SKM-1 treated with dmso at 0.1 percent for 144 hours (cell line): Measurements from ENCODE around the gene PRKAB1.
"Not testable (repeated sequence)": the region's sequence is repeated elsewhere in the genome, so short reads cannot be mapped to it uniquely, and the experiment has no call there.

Source experiments
- DNase-seq: peaks from one replicate; lab custom pipeline; 2025; ENCODE audit not compliant: unreplicated experiment; lab: John Stamatoyannopoulos, UW

The PRKAB1 gene

GRCh38 chr12:119667577-119668323 is at the start of gene PRKAB1:
PRKAB1 (plus strand) TSS chr12:119668133; CDS start chr12:119668245, 112 bp downstream.
- DNase-seq = peak; percentile 85

- not testable (repeated sequence) for DNase-seq
These were observed 49.5 kb upstream of the PRKAB1 start for GRCh38 chr12:119618328-119618896.

GRCh38 chr12:119620490-119620889 is 47.4 kb upstream of the PRKAB1 start:
- no peak for DNase-seq

- no peak for DNase-seq
These were observed 46.1 kb upstream of the PRKAB1 start for GRCh38 chr12:119621878-119622277.

GRCh38 chr12:119624966-119625365 is 43.0 kb upstream of the PRKAB1 start:
- no peak for DNase-seq

GRCh38 chr12:119627019-119627643 is 40.8 kb upstream of the PRKAB1 start:
- DNase-seq = no peak

- no peak for DNase-seq
These were observed 40.2 kb upstream of the PRKAB1 start for GRCh38 chr12:119627686-119628085.

- DNase-seq = no peak
These were observed 37.6 kb upstream of the PRKAB1 start for GRCh38 chr12:119630223-119630780.

GRCh38 chr12:119630962-119631550 is 36.9 kb upstream of the PRKAB1 start:
- no peak for DNase-seq

GRCh38 chr12:119631930-119632678 is 35.8 kb upstream of the PRKAB1 start:
- DNase-seq = no peak

- DNase-seq = no peak
These were observed 33.2 kb upstream of the PRKAB1 start for GRCh38 chr12:119634743-119635142.

- no peak for DNase-seq
These were observed 24.9 kb upstream of the PRKAB1 start for GRCh38 chr12:119642986-119643385.

- no peak for DNase-seq
These were observed 23.0 kb upstream of the PRKAB1 start for GRCh38 chr12:119644930-119645329.

GRCh38 chr12:119645535-119646059 is 22.3 kb upstream of the PRKAB1 start:
- no peak for DNase-seq

GRCh38 chr12:119649202-119649808 is 18.6 kb upstream of the PRKAB1 start:
- no peak for DNase-seq

GRCh38 chr12:119652665-119653064 is 15.3 kb upstream of the PRKAB1 start:
- DNase-seq = no peak

- not testable (repeated sequence) for DNase-seq
These were observed 10.9 kb upstream of the PRKAB1 start for GRCh38 chr12:119657001-119657400.

- not testable (repeated sequence) for DNase-seq
These were observed 9.8 kb upstream of the PRKAB1 start for GRCh38 chr12:119658166-119658565.

- no peak for DNase-seq
These were observed 8.5 kb upstream of the PRKAB1 start for GRCh38 chr12:119659289-119659897.

- no peak for DNase-seq
These were observed 7.9 kb upstream of the PRKAB1 start for GRCh38 chr12:119660076-119660475.
